ENCODE results near the gene PCCA. TPM values are rescaled to one million over a fixed set of nuclear protein-coding genes. Genes with fewer than 3 reads are reported as not detected.

PCCA gene
- total and polyA plus RNA-seq, 2 donors (not counting 1 experiment from before 2014, with no cell fraction given): 11.2 to 73.0 TPM

DNA sequence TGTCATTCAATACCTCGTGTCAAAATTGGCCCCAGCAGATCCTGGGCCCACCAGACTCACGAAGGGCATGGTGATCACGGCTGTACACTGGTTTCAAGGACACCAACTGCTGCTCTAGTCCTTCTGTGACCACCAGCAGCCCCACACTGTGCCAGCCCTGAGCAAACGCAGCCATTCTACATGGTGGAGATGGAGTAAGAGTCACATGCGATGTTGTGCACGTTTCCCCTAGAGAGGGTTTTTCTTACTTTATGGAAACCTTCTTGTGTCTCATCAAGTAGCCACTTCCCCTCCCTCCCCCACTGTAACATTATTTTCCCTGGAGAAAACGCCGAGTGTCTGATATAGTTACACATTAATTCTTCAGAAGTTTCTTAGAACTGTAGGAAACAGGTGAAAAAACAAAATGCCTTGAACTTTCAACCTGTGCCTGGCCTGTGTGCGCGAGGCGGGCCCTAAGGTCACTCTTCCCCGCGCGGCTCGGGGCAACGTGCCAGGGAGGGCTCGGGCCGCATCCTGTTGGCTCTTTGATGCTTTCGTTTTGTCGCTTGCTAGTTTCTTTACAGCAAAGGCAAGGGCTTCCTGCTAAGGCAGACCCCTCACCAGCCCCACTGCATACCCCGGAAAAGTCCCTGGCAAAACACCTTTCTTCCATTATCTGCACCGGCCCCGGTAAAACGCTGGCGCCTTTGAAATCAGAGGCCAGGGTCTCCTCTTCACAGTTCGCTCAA is 455.1 kb downstream of the PCCA start:
- peak in 1 of 2 donors; percentile 22 for DNase-seq (ENCODE audit: low read depth in 2 of 2)
- Histone ChIP-seq H3K4me1 (ENCODE audit: control insufficient read depth, extremely low read depth, insufficient read depth, low read length) (peaks cover 4% of the 10 kb centered on the region), H4K20me1 (ENCODE audit: control insufficient read depth, extremely low read depth, insufficient read depth, low read length) (no peaks in the 10 kb centered on the region), H3K9ac (ENCODE audit: insufficient read depth, low read length) (no peak overlapping the region), H3K4me2 (ENCODE audit: extremely low read depth, insufficient read depth, low read length) (peak overlapping the region; percentile 81), H3K27ac (ENCODE audit: insufficient read depth, low read length) (no peak overlapping the region), H3K4me3 (replicated peaks in 1 of 4; ENCODE audit: control extremely low read depth in 1 of 4, insufficient read depth in 1 of 4, low read depth in 3 of 4, low read length in 4 of 4) (peak overlapping the region in 3 of 4 experiments; percentile 20 to 28 (median 23)), H3K79me2 (ENCODE audit: control insufficient read depth, insufficient read depth, low read length) (no peaks in the 10 kb centered on the region), H3K27me3 (ENCODE audit: control insufficient read depth, insufficient read depth, low read length) (no peaks in the 10 kb centered on the region), H3K36me3 (ENCODE audit: control insufficient read depth, insufficient read depth, low read length) (no peaks in the 10 kb centered on the region), H3K9me3 (ENCODE audit: control insufficient read depth, insufficient read depth, low read depth, low read length) (no peaks in the 10 kb centered on the region), H2AFZ (ENCODE audit: low read length) (peak overlapping the region; percentile 67)
- TF ChIP-seq EZH2 (IDR thresholded peaks at IDR 0.05; ENCODE audit: low read length, missing control alignments): no peak
- TF ChIP-seq, protein P1, sequence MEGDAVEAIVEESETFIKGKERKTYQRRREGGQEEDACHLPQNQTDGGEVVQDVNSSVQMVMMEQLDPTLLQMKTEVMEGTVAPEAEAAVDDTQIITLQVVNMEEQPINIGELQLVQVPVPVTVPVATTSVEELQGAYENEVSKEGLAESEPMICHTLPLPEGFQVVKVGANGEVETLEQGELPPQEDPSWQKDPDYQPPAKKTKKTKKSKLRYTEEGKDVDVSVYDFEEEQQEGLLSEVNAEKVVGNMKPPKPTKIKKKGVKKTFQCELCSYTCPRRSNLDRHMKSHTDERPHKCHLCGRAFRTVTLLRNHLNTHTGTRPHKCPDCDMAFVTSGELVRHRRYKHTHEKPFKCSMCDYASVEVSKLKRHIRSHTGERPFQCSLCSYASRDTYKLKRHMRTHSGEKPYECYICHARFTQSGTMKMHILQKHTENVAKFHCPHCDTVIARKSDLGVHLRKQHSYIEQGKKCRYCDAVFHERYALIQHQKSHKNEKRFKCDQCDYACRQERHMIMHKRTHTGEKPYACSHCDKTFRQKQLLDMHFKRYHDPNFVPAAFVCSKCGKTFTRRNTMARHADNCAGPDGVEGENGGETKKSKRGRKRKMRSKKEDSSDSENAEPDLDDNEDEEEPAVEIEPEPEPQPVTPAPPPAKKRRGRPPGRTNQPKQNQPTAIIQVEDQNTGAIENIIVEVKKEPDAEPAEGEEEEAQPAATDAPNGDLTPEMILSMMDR (conservative IDR thresholded peaks at IDR 0.05 in 1 of 2, IDR thresholded peaks at IDR 0.05 in 1 of 2; ENCODE audit: low read depth in 1 of 2, low read length in 2 of 2): no peak

DNA sequence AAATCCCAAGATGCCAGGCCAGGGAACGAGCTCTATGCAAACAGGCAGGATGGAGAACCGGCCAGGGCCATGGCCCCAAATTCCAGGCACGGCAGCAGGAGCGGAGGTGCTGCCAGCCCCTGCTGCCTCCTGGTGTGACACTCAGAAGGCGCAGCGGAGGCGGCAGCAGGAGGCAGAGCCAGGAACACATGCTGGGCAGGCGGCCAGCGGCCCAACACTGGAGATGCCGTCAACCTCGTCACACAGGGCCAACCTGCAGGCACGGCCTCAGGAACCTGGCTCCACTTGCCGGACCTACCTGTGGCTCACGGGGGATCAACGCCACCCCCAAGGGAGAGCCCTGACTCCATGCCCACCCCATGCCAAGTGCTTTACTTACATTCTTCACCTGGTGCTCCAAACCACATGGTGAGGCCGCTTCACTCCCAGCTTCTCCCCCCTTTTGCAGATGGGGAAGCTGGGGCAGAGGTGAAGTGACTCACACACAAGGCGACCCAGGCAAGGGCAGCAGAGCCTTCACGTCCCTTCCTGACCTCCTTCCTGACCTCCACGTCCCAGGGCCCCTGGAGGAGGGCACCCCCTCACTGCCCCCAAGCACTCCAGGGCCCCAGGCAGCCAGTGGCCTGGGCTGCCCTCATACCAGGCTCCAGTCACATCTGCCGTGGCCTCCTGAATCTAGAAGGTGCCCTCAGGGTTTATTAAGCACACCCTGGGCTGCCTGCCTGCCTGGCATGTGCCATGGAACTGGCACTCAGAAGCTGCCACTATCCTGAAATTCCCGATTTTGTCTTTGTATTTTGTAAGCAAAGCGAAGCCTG is 456.2 kb downstream of the PCCA start:
- H3K4me1 ChIP-seq (ENCODE audit: control insufficient read depth, extremely low read depth, insufficient read depth, low read length): peaks cover 4% of the 10 kb centered on the region
- H3K9ac ChIP-seq (ENCODE audit: insufficient read depth, low read length): no peak overlapping the region
- H3K4me2 ChIP-seq (ENCODE audit: extremely low read depth, insufficient read depth, low read length): no peak overlapping the region
- DNase-seq (ENCODE audit: low read depth in 2 of 2): no peak
- no peak overlapping the region for H3K27ac ChIP-seq (ENCODE audit: insufficient read depth, low read length)
- H3K27me3 ChIP-seq (ENCODE audit: control insufficient read depth, insufficient read depth, low read length): no peaks in the 10 kb centered on the region
- TF ChIP-seq, protein P1 (conservative IDR thresholded peaks at IDR 0.05 in 1 of 2, IDR thresholded peaks at IDR 0.05 in 1 of 2; ENCODE audit: low read depth in 1 of 2, low read length in 2 of 2): no peak
- no peak for TF ChIP-seq EZH2 (IDR thresholded peaks at IDR 0.05; ENCODE audit: low read length, missing control alignments)
- H4K20me1 ChIP-seq (ENCODE audit: control insufficient read depth, extremely low read depth, insufficient read depth, low read length): no peaks in the 10 kb centered on the region
- H2AFZ ChIP-seq (ENCODE audit: low read length): no peak overlapping the region
- H3K79me2 ChIP-seq (ENCODE audit: control insufficient read depth, insufficient read depth, low read length): no peaks in the 10 kb centered on the region
- H3K4me3 ChIP-seq (replicated peaks in 1 of 4; ENCODE audit: control extremely low read depth in 1 of 4, insufficient read depth in 1 of 4, low read depth in 3 of 4, low read length in 4 of 4): no peak overlapping the region
- H3K36me3 ChIP-seq (ENCODE audit: control insufficient read depth, insufficient read depth, low read length): no peaks in the 10 kb centered on the region
- H3K9me3 ChIP-seq (ENCODE audit: control insufficient read depth, insufficient read depth, low read depth, low read length): no peaks in the 10 kb centered on the region

DNA sequence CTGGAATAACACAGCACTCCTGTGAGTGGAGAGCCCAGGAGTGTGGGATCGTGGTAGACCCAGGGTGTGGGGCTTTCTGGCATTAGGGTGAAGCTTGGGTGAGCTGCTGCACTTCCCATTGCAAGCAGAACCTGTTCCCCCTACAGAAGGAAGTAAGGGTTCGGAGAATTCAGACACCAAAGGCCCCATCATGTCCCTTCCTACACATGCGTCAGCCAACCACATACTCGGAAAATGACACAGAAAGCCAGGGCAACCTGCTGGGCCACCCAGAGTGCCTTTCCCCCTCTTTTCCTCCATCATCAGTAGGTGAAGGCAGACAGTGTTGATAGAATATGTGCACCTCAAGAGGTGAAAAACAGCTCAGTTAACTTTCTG is 456.8 kb downstream of the PCCA start:
- H3K79me2 ChIP-seq (ENCODE audit: control insufficient read depth, insufficient read depth, low read length): no peaks in the 10 kb centered on the region
- no peaks in the 10 kb centered on the region for H3K9me3 ChIP-seq (ENCODE audit: control insufficient read depth, insufficient read depth, low read depth, low read length)
- H3K27me3 ChIP-seq (ENCODE audit: control insufficient read depth, insufficient read depth, low read length): no peaks in the 10 kb centered on the region
- DNase-seq (ENCODE audit: low read depth in 2 of 2): no peak
- peaks cover 4% of the 10 kb centered on the region for H3K4me1 ChIP-seq (ENCODE audit: control insufficient read depth, extremely low read depth, insufficient read depth, low read length)
- no peak overlapping the region for H3K27ac ChIP-seq (ENCODE audit: insufficient read depth, low read length)
- no peak overlapping the region for H2AFZ ChIP-seq (ENCODE audit: low read length)
- no peaks in the 10 kb centered on the region for H3K36me3 ChIP-seq (ENCODE audit: control insufficient read depth, insufficient read depth, low read length)
- no peak for TF ChIP-seq EZH2 (IDR thresholded peaks at IDR 0.05; ENCODE audit: low read length, missing control alignments)
- TF ChIP-seq, protein P1 (conservative IDR thresholded peaks at IDR 0.05 in 1 of 2, IDR thresholded peaks at IDR 0.05 in 1 of 2; ENCODE audit: low read depth in 1 of 2, low read length in 2 of 2): no peak
- no peak overlapping the region for H3K9ac ChIP-seq (ENCODE audit: insufficient read depth, low read length)
- H3K4me2 ChIP-seq (ENCODE audit: extremely low read depth, insufficient read depth, low read length): no peak overlapping the region
- H3K4me3 ChIP-seq (replicated peaks in 1 of 4; ENCODE audit: control extremely low read depth in 1 of 4, insufficient read depth in 1 of 4, low read depth in 3 of 4, low read length in 4 of 4): no peak overlapping the region
- no peaks in the 10 kb centered on the region for H4K20me1 ChIP-seq (ENCODE audit: control insufficient read depth, extremely low read depth, insufficient read depth, low read length)
